K562 (cell line): ENCODE measurements around the gene HDHD3. TPM values are rescaled to one million over a fixed set of nuclear protein-coding genes. Genes with fewer than 3 reads are reported as not detected.

Experiments used
- BCOR ChIP-seq: fragments of 450-650 bp; IDR thresholded peaks from 2 replicates; pipeline ENCODE4 v1.6.1; 2016
- CREM ChIP-seq: IDR thresholded peaks from 2 replicates; pipeline ENCODE4 v1.6.1; 2014; ENCODE audit warnings: antibody characterized with exemption, low read depth
- ELF4 ChIP-seq: fragments of 450-650 bp; formaldehyde crosslinking; IDR thresholded peaks from 2 replicates; pipeline ENCODE4 v1.4.0; 2022; ENCODE audit warnings: missing genetic modification characterization
- HBP1 ChIP-seq: fragments of 450-650 bp; formaldehyde crosslinking; IDR thresholded peaks from 2 replicates; pipeline ENCODE4 v1.4.0; 2022; ENCODE audit warnings: missing genetic modification characterization
- KLF13 ChIP-seq: fragments of 450-650 bp; IDR thresholded peaks from 2 replicates; pipeline ENCODE4 v1.6.1; 2016; ENCODE audit warnings: missing genetic modification characterization, low read depth, mild to moderate bottlenecking, missing compliant biosample characterization, moderate library complexity, borderline replicate concordance
- MAFF ChIP-seq: IDR thresholded peaks from 2 replicates; pipeline ENCODE4 v1.6.1; 2012; ENCODE audit warnings: low read length, improper control_type of control experiment
- MXI1 ChIP-seq: IDR thresholded peaks from 2 replicates; pipeline ENCODE4 v1.6.1; 2011; ENCODE audit warnings: low read depth, mild to moderate bottlenecking, improper control_type of control experiment, low read length
- NCOR1 ChIP-seq: fragments of 450-650 bp; IDR thresholded peaks from 2 replicates; pipeline ENCODE4 v1.6.1; 2016; ENCODE audit warnings: mild to moderate bottlenecking, moderate library complexity
- NKRF ChIP-seq: fragments of 450-650 bp; IDR thresholded peaks from 2 replicates; pipeline ENCODE4 v1.6.1; 2016; ENCODE audit warnings: borderline replicate concordance
- RAD51 ChIP-seq: fragments of 450-650 bp; IDR thresholded peaks from 2 replicates; pipeline ENCODE4 v1.7.1; 2016; ENCODE audit warnings: low read depth, mild to moderate bottlenecking, borderline replicate concordance
- RBM34 ChIP-seq: fragments of 200-400 bp; formaldehyde crosslinking; IDR thresholded peaks from 2 replicates; pipeline ENCODE4 v1.6.1; 2018; ENCODE audit warnings: low read length, borderline replicate concordance; ENCODE audit not compliant: insufficient read depth
- SIN3B ChIP-seq: fragments of 450-650 bp; IDR thresholded peaks from 2 replicates; pipeline ENCODE4 v1.6.1; 2017; ENCODE audit warnings: low read depth, mild to moderate bottlenecking, moderate library complexity
- SRF ChIP-seq, 2 experiments: fragments of 250-450, 450-650 bp in 1 of 2; sonication (Bioruptor Pico) in 1 of 2; sonication (generic) in 1 of 2; formaldehyde crosslinking; IDR thresholded peaks; 2 replicates each; pipeline versions ENCODE4 v1.5.0 to v1.5.1; 2020 to 2022; ENCODE audit warnings: mild to moderate bottlenecking in 1 of 2, missing genetic modification reagents in 1 of 2
- TCF7L2 ChIP-seq: fragments of 150-350 bp; IDR thresholded peaks from 2 replicates; pipeline ENCODE4 v1.6.1; 2016; ENCODE audit warnings: low read depth, mild to moderate bottlenecking, low read length, moderate library complexity
- ZC3H4 ChIP-seq: sonication (generic); formaldehyde crosslinking; IDR thresholded peaks from 2 replicates; pipeline ENCODE4 v1.9.0; 2021; ENCODE audit warnings: missing genetic modification reagents, borderline replicate concordance
- ZFX ChIP-seq: sonication (generic); formaldehyde crosslinking; IDR thresholded peaks from 2 replicates; pipeline ENCODE4 v1.8.0; 2022; ENCODE audit warnings: mild to moderate bottlenecking, missing genetic modification reagents, moderate library complexity
- ZNF140 ChIP-seq: fragments of 250-450 bp; sonication (Bioruptor Pico); IDR thresholded peaks from 2 replicates; pipeline ENCODE4 v1.8.0; 2021; ENCODE audit warnings: moderate library complexity, mild to moderate bottlenecking, inconsistent platforms
- ZNF232 ChIP-seq: sonication (generic); formaldehyde crosslinking; IDR thresholded peaks from 2 replicates; pipeline ENCODE4 v1.8.0; 2022; ENCODE audit warnings: mild to moderate bottlenecking, missing genetic modification reagents
- ZNF445 ChIP-seq: fragments of 250-450 bp; sonication (Bioruptor Pico); IDR thresholded peaks from 2 replicates; pipeline ENCODE4 v1.4.0; 2020; ENCODE audit warnings: low read depth, mild to moderate bottlenecking, moderate library complexity
- ZNF740 ChIP-seq, 3 experiments: fragments of 200-800 bp in 1 of 3; sonication (Bioruptor generic) in 1 of 3; sonication (generic) in 1 of 3; formaldehyde crosslinking in 1 of 3; IDR thresholded peaks; 2 replicates each; pipeline versions ENCODE4 v1.6.1 to v1.8.0; 2016 to 2022; ENCODE audit warnings: mild to moderate bottlenecking in 2 of 3, missing compliant biosample characterization in 2 of 3, missing genetic modification characterization in 2 of 3, missing genetic modification reagents in 1 of 3
- ZNF764 ChIP-seq: fragments of 250-450 bp; sonication (Bioruptor Pico); IDR thresholded peaks from 2 replicates; pipeline ENCODE4 v1.4.0; 2020; ENCODE audit warnings: low read depth, mild to moderate bottlenecking, moderate library complexity
- ZZZ3 ChIP-seq: fragments of 450-650 bp; IDR thresholded peaks from 2 replicates; pipeline ENCODE4 v1.6.1; 2016; ENCODE audit warnings: antibody characterized with exemption, mild to moderate bottlenecking, moderate library complexity
- polyA plus RNA-seq, 8 experiments: library from polyadenylated mRNA; depleted of rRNA in 4 of 8; stranded (reverse) in 5 of 8; unstranded in 3 of 8; fragments of >200 nt; fragmentation: Nextera tagmentation in 2 of 8; fragmentation: Illumina TruSeq in 1 of 8; extraction: Ambion mirVana in 2 of 8; extraction: Trizol in 1 of 8; gene quantifications; 2 replicates each; pipeline versions ENCODE4 v1.2.1 to v1.2.3, GENCODE V29; 2011 to 2014; ENCODE audit warnings: inconsistent platforms in 1 of 8, missing spikeins in 1 of 8
- total RNA-seq, 7 experiments: library from RNA; depleted of rRNA in 6 of 7; stranded (reverse); fragments of >200 nt in 6 of 7; fragmentation: Illumina TruSeq in 2 of 7; extraction: Trizol in 2 of 7; gene quantifications; 2 replicates each; pipeline versions ENCODE4 v1.2.1 to v1.2.3, GENCODE V29; 2011 to 2021; ENCODE audit warnings: low replicate concordance in 1 of 7

The HDHD3 gene
- total and polyA plus RNA-seq, 9 of the 15 experiments (the other 6 are each of a cell fraction or from before 2014, with no cell fraction given), result 1.1 to 19.1 (median 10.9) TPM

- TF ChIP-seq ZNF764 (CRISPR knock-in tag) (no peak), ZFX (peak; percentile 56; the same call in 1 of the 2 replicates), NCOR1 (no peak), ZNF445 (no peak), ZNF740 (CRISPR knock-in tag; IDR thresholded peaks at IDR 0.05) (peak; percentile 97), ZNF740 (tag; IDR thresholded peaks at IDR 0.05) (peak in 1 of 2 experiments; percentile 81; a peak in 2 of 4 replicates), ZNF140 (CRISPR knock-in tag) (no peak), CREM (peak; percentile 88), HBP1 (CRISPR knock-in tag) (no peak), SIN3B (no peak), ZZZ3 (no peak), MXI1 (no peak), NKRF (0 out of 2 replicates have a peak, but pooled peaks have one; percentile 50), TCF7L2 (no peak), ELF4 (0 out of 2 replicates have a peak, but pooled peaks have one; percentile 49), ZC3H4 (CRISPR knock-in tag) (no peak), SRF (CRISPR knock-in tag; IDR thresholded peaks at IDR 0.05) (peak in 1 of 2 experiments; percentile 86; a peak in 2 of 4 replicates), MAFF (no peak), KLF13 (peak; percentile 78), ZNF232 (CRISPR knock-in tag) (no peak), RBM34 (peak; percentile 76; the same call in 1 of the 2 replicates), RAD51 (no peak), BCOR (peak; percentile 71; the same call in 1 of the 2 replicates)
Observed at GRCh38 chr9:113401027-113401792, 24.4 kb upstream of the HDHD3 start, which contains the start of gene ALAD (continued).
